ENCODE results near the gene FRMD4A.

DNA sequence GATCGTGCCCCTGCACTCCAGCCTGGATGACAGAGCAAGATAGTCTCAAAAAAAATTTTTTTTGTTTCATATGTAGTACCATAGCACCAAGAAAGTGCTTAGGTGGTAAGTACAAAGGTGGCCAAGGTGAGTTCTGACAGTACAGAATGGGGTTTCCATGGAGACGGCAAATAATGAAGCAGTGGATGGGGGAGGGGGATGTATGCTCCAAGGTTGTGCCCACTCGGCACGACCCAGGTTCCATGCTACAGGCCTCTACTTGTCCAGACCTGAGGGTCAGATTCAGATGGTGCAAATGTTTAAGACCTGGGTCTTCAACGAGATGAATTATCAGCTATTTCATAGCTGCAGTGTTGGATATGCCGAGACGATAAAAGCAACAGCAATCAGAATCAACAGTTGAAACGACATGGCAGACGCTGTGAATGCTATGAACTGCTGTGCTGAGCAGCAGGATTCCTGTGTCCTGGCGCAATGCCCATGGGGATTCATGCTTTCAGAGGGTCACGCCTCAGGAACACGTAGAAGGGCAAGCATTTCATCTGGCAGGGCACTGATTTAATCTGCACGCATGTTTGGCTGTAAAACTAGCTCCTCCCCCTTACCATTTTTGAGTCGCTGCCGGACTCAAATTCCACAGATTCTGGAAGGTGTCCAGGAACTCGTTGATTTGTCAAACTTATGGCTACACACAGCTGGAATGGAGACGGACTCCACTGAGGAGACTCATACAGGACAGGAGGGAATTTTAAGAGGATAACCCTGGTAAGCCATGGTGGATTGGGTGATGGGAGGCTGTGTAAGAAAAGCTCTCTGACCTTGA is 256.5 kb downstream of the FRMD4A start:
- TF ChIP-seq, protein P1, sequence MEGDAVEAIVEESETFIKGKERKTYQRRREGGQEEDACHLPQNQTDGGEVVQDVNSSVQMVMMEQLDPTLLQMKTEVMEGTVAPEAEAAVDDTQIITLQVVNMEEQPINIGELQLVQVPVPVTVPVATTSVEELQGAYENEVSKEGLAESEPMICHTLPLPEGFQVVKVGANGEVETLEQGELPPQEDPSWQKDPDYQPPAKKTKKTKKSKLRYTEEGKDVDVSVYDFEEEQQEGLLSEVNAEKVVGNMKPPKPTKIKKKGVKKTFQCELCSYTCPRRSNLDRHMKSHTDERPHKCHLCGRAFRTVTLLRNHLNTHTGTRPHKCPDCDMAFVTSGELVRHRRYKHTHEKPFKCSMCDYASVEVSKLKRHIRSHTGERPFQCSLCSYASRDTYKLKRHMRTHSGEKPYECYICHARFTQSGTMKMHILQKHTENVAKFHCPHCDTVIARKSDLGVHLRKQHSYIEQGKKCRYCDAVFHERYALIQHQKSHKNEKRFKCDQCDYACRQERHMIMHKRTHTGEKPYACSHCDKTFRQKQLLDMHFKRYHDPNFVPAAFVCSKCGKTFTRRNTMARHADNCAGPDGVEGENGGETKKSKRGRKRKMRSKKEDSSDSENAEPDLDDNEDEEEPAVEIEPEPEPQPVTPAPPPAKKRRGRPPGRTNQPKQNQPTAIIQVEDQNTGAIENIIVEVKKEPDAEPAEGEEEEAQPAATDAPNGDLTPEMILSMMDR (conservative IDR thresholded peaks at IDR 0.05 in 1 of 2, IDR thresholded peaks at IDR 0.05 in 1 of 2; ENCODE audit: extremely low read depth in 1 of 2, insufficient read depth in 1 of 2, low read depth in 1 of 2, low read length in 2 of 2): no peak
- TF ChIP-seq EZH2 (IDR thresholded peaks at IDR 0.05; ENCODE audit: borderline replicate concordance, low read length): no peak
